ENCODE measurements around the gene NFASC.

- TF ChIP-seq, protein P1, sequence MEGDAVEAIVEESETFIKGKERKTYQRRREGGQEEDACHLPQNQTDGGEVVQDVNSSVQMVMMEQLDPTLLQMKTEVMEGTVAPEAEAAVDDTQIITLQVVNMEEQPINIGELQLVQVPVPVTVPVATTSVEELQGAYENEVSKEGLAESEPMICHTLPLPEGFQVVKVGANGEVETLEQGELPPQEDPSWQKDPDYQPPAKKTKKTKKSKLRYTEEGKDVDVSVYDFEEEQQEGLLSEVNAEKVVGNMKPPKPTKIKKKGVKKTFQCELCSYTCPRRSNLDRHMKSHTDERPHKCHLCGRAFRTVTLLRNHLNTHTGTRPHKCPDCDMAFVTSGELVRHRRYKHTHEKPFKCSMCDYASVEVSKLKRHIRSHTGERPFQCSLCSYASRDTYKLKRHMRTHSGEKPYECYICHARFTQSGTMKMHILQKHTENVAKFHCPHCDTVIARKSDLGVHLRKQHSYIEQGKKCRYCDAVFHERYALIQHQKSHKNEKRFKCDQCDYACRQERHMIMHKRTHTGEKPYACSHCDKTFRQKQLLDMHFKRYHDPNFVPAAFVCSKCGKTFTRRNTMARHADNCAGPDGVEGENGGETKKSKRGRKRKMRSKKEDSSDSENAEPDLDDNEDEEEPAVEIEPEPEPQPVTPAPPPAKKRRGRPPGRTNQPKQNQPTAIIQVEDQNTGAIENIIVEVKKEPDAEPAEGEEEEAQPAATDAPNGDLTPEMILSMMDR (IDR thresholded peaks at IDR 0.05): no peak
- no peak for TF ChIP-seq POLR2A (IDR thresholded peaks at IDR 0.05)
Observed at GRCh38 chr1:204875255-204875654, 4.6 kb downstream of the NFASC start.

All from testis (tissue), 2 donors.